WTC11 (cell line): ENCODE measurements around the gene BLNK. TPM values are rescaled to one million over a fixed set of nuclear protein-coding genes. Genes with fewer than 3 reads are reported as not detected.

ENCODE experiments used
- ATAC-seq: fragments of 200-7000 bp; cut with Tn5 transposase; 2 replicates; pipeline ENCODE4 v1.10.0; 2021; ENCODE audit warnings: mild to moderate bottlenecking, moderate library complexity
- CTCF ChIA-PET: fragments of 300-600 bp; sonication (Branson Sonifier 250); formaldehyde crosslinking; loops from one replicate; lab custom pipeline; 2021; ENCODE audit warnings: antibody characterized with exemption; lab: Charles Lee
- POLR2A ChIA-PET: fragments of 350-600 bp; sonication (Branson Sonifier 250); formaldehyde crosslinking; loops from one replicate; lab custom pipeline; 2021; ENCODE audit warnings: antibody characterized with exemption; lab: Charles Lee
- DNase-seq: peaks from one replicate; pipeline ENCODE4 v3.0.0; 2021; ENCODE audit warnings: low spot score
- H3K27ac Mint-ChIP-seq: 2 replicates; pipeline ENCODE4 v1.8.0; 2021; ENCODE audit warnings: mixed read lengths
- H3K27me3 Mint-ChIP-seq: 2 replicates; pipeline ENCODE4 v1.8.0; 2021; ENCODE audit warnings: low read depth, mild to moderate bottlenecking, moderate library complexity, mixed read lengths
- H3K36me3 Mint-ChIP-seq: 2 replicates; pipeline ENCODE4 v1.8.0; 2021; ENCODE audit warnings: mixed read lengths
- H3K4me1 Mint-ChIP-seq: 2 replicates; pipeline ENCODE4 v1.8.0; 2022; ENCODE audit warnings: mixed read lengths
- H3K4me3 Mint-ChIP-seq: 2 replicates; pipeline ENCODE4 v1.8.0; 2021; ENCODE audit warnings: mild to moderate bottlenecking, moderate library complexity, mixed read lengths
- H3K9me3 Mint-ChIP-seq: 2 replicates; pipeline ENCODE4 v1.8.0; 2021; ENCODE audit warnings: mixed read lengths
- CBFB ChIP-seq: sonication (generic); formaldehyde crosslinking; IDR thresholded peaks from 2 replicates; pipeline ENCODE4 v1.8.1; 2022; ENCODE audit warnings: mild to moderate bottlenecking, low read depth, missing genetic modification reagents
- CREB1 ChIP-seq: sonication (generic); formaldehyde crosslinking; IDR thresholded peaks from 2 replicates; pipeline ENCODE4 v1.8.0; 2023; ENCODE audit warnings: mild to moderate bottlenecking, missing genetic modification reagents
- ESRRA ChIP-seq: sonication (generic); formaldehyde crosslinking; IDR thresholded peaks from 2 replicates; pipeline ENCODE4 v1.8.1; 2022; ENCODE audit warnings: mild to moderate bottlenecking, missing genetic modification reagents, borderline replicate concordance
- FOXJ3 ChIP-seq: sonication (generic); formaldehyde crosslinking; IDR thresholded peaks from 2 replicates; pipeline ENCODE4 v1.9.0; 2021; ENCODE audit warnings: missing genetic modification reagents, mild to moderate bottlenecking, borderline replicate concordance
- GTF2I ChIP-seq: fragments of 250-450 bp; sonication (Bioruptor Pico); conservative IDR thresholded peaks from 2 replicates; pipeline ENCODE4 v1.4.0; 2021; ENCODE audit warnings: mild to moderate bottlenecking
- IRF2 ChIP-seq: sonication (generic); formaldehyde crosslinking; IDR thresholded peaks from 2 replicates; pipeline ENCODE4 v1.8.0; 2022; ENCODE audit warnings: low read depth, missing genetic modification reagents, borderline replicate concordance
- JUN ChIP-seq: sonication (generic); formaldehyde crosslinking; IDR thresholded peaks from 2 replicates; pipeline ENCODE4 v1.8.0; 2023; ENCODE audit warnings: mild to moderate bottlenecking, missing genetic modification reagents
- MXD4 ChIP-seq: fragments of 250-450 bp; sonication (Bioruptor Pico); IDR thresholded peaks from 2 replicates; pipeline ENCODE4 v1.8.0; 2021; ENCODE audit warnings: mild to moderate bottlenecking, moderate library complexity, borderline replicate concordance
- NFYB ChIP-seq: sonication (generic); formaldehyde crosslinking; conservative IDR thresholded peaks from 2 replicates; pipeline ENCODE4 v1.8.0; 2022; ENCODE audit warnings: low read depth, missing genetic modification reagents
- NR2C2 ChIP-seq: sonication (generic); formaldehyde crosslinking; IDR thresholded peaks from 2 replicates; pipeline ENCODE4 v1.8.0; 2022; ENCODE audit warnings: mild to moderate bottlenecking, missing genetic modification reagents
- PRRX2 ChIP-seq: fragments of 250-450 bp; sonication (Bioruptor Pico); IDR thresholded peaks from 2 replicates; pipeline ENCODE4 v1.8.0; 2021; ENCODE audit warnings: mild to moderate bottlenecking
- SOX15 ChIP-seq: fragments of 250-450 bp; sonication (Bioruptor Pico); IDR thresholded peaks from 2 replicates; pipeline ENCODE4 v1.9.0; 2021; ENCODE audit warnings: mild to moderate bottlenecking
- TCF7 ChIP-seq: sonication (generic); formaldehyde crosslinking; IDR thresholded peaks from 2 replicates; pipeline ENCODE4 v1.8.0; 2022; ENCODE audit warnings: mild to moderate bottlenecking, low read depth, missing genetic modification reagents, moderate library complexity
- ZNF232 ChIP-seq: sonication (generic); formaldehyde crosslinking; IDR thresholded peaks from 2 replicates; pipeline ENCODE4 v1.8.0; 2022; ENCODE audit warnings: mild to moderate bottlenecking, missing genetic modification reagents
- ZNF317 ChIP-seq: sonication (generic); formaldehyde crosslinking; IDR thresholded peaks from 2 replicates; pipeline ENCODE4 v1.8.1; 2023; ENCODE audit warnings: low read depth, mild to moderate bottlenecking, moderate library complexity, missing genetic modification reagents, borderline replicate concordance
- total RNA-seq: library from RNA; stranded (reverse); gene quantifications from 3 replicates; pipeline ENCODE4 v1.2.3, GENCODE V29; 2021
- TF ChIP-seq, protein P1 (sequence below): fragments of 250-450 bp; sonication (Bioruptor Pico); IDR thresholded peaks from 2 replicates; pipeline ENCODE4 v1.9.0; 2021; ENCODE audit warnings: mild to moderate bottlenecking, borderline replicate concordance
- TF ChIP-seq, protein P2 (sequence below): fragments of 250-450 bp; sonication (Bioruptor Pico); IDR thresholded peaks from 2 replicates; pipeline ENCODE4 v1.9.0; 2021; ENCODE audit warnings: moderate library complexity, mild to moderate bottlenecking, inconsistent platforms, borderline replicate concordance
- TF ChIP-seq, protein P3 (sequence below): fragments of 250-450 bp; sonication (Bioruptor Pico); IDR thresholded peaks from 2 replicates; pipeline ENCODE4 v2.1.2; 2022; ENCODE audit warnings: mild to moderate bottlenecking, moderate library complexity
- TF ChIP-seq, protein P4 (sequence below): sonication (generic); formaldehyde crosslinking; IDR thresholded peaks from 2 replicates; pipeline ENCODE4 v1.8.1; 2022; ENCODE audit warnings: missing genetic modification reagents, borderline replicate concordance
- TF ChIP-seq, protein P5 (sequence below): fragments of 250-450 bp; sonication (Bioruptor Pico); IDR thresholded peaks from 2 replicates; pipeline ENCODE4 v1.9.0; 2021; ENCODE audit warnings: mild to moderate bottlenecking

Gene BLNK
- total RNA-seq, 1 experiment from 2014 or later, result not detected

DNA sequence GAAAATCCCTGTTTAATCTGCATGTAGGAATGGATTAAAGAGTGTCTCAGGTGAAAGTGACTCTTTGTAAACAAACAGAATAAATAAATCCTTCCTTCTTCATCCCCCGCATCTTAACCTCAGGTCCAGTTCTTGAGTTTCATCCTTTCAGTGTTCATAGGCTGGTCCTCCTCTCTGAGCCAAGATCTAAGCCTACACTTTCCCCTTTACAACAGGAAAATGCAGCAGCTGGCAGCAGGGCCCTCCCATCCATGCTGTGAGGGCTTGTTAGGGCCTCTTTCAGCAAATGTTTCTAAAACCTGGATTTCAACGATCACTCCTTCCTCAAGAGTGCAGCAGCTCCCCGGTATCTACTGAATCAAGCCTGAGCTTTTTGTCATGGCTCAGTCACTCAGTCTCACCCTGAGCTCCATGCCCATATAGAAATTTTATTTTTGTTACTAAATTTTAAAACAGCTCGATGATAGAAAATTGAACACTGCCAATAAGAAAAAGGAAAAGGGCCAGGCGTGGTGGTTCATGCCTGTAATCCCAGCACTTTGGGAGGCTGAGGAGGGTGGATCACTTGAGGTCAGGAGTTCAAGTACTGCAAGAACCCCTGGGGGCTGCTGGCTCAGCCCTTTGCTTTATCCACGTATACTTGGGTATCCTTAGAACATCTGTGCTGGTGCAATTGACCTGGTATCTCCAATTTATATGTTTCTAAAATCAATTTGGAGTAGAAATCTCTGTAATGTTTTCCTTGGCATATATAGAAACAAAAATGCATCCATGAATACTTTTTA, 15.6 kb downstream of the BLNK start (continued):
- TF ChIP-seq, protein P1, sequence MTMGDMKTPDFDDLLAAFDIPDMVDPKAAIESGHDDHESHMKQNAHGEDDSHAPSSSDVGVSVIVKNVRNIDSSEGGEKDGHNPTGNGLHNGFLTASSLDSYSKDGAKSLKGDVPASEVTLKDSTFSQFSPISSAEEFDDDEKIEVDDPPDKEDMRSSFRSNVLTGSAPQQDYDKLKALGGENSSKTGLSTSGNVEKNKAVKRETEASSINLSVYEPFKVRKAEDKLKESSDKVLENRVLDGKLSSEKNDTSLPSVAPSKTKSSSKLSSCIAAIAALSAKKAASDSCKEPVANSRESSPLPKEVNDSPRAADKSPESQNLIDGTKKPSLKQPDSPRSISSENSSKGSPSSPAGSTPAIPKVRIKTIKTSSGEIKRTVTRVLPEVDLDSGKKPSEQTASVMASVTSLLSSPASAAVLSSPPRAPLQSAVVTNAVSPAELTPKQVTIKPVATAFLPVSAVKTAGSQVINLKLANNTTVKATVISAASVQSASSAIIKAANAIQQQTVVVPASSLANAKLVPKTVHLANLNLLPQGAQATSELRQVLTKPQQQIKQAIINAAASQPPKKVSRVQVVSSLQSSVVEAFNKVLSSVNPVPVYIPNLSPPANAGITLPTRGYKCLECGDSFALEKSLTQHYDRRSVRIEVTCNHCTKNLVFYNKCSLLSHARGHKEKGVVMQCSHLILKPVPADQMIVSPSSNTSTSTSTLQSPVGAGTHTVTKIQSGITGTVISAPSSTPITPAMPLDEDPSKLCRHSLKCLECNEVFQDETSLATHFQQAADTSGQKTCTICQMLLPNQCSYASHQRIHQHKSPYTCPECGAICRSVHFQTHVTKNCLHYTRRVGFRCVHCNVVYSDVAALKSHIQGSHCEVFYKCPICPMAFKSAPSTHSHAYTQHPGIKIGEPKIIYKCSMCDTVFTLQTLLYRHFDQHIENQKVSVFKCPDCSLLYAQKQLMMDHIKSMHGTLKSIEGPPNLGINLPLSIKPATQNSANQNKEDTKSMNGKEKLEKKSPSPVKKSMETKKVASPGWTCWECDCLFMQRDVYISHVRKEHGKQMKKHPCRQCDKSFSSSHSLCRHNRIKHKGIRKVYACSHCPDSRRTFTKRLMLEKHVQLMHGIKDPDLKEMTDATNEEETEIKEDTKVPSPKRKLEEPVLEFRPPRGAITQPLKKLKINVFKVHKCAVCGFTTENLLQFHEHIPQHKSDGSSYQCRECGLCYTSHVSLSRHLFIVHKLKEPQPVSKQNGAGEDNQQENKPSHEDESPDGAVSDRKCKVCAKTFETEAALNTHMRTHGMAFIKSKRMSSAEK (CRISPR knock-in tag), result no peak
- TF ChIP-seq, protein P2, sequence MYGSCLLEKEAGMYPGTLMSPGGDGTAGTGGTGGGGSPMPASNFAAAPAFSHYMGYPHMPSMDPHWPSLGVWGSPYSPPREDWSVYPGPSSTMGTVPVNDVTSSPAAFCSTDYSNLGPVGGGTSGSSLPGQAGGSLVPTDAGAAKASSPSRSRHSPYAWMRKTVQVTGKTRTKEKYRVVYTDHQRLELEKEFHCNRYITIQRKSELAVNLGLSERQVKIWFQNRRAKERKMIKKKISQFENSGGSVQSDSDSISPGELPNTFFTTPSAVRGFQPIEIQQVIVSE (CRISPR knock-in tag), result no peak
- TF ChIP-seq, protein P3, sequence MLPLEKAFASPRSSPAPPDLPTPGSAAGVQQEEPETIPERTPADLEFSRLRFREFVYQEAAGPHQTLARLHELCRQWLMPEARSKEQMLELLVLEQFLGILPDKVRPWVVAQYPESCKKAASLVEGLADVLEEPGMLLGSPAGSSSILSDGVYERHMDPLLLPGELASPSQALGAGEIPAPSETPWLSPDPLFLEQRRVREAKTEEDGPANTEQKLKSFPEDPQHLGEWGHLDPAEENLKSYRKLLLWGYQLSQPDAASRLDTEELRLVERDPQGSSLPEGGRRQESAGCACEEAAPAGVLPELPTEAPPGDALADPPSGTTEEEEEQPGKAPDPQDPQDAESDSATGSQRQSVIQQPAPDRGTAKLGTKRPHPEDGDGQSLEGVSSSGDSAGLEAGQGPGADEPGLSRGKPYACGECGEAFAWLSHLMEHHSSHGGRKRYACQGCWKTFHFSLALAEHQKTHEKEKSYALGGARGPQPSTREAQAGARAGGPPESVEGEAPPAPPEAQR (CRISPR knock-in tag), result no peak
- TF ChIP-seq ESRRA (CRISPR knock-in tag), result no peak

DNA sequence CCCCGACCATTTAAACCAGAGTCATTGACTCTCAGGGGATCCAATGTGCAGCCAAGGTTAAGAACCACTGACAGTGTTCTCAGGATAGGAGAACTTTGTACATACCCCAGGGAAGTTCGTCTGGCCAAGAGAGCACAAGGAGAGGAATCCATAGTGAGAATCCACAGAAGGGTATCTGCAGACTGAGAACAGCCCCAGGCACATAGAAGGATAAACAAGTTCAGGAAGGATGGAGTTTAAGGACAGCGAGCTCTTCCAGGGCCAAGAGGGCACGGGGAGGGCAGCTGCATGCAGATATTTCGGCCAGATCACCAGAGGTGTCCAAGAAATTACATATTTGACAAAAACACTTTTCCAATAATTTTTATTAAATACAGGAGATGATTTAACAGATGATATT, 16.4 kb downstream of the BLNK start:
- ATAC-seq, result no peak
- Mint-ChIP-seq H3K36me3 (no peaks in the 10 kb centered on the region), H3K9me3 (no peaks in the 10 kb centered on the region), H3K27ac (no peak overlapping the region), H3K4me1 (peaks cover 20% of the 10 kb centered on the region), H3K27me3 (no peaks in the 10 kb centered on the region), H3K4me3 (no peak overlapping the region)
- CTCF ChIA-PET, result interaction anchor here (0.8 to 1.7 kb wide), 3 partner anchors 26 to 238 kb away, joined by 3 to 12 read pairs (median 3); no protein-coding TSS in a partner anchor
- POLR2A ChIA-PET, result no interaction called here
- TF ChIP-seq GTF2I (CRISPR knock-in tag) (no peak), NFYB (CRISPR knock-in tag) (no peak), TCF7 (CRISPR knock-in tag) (no peak), IRF2 (CRISPR knock-in tag) (no peak), MXD4 (CRISPR knock-in tag) (no peak), SOX15 (no peak), ESRRA (CRISPR knock-in tag) (no peak), FOXJ3 (CRISPR knock-in tag) (no peak), PRRX2 (CRISPR knock-in tag) (no peak), NR2C2 (CRISPR knock-in tag) (no peak), JUN (no peak), CBFB (CRISPR knock-in tag) (no peak), ZNF232 (no peak), CREB1 (CRISPR knock-in tag) (no peak), ZNF317 (no peak)
- TF ChIP-seq, protein P4, sequence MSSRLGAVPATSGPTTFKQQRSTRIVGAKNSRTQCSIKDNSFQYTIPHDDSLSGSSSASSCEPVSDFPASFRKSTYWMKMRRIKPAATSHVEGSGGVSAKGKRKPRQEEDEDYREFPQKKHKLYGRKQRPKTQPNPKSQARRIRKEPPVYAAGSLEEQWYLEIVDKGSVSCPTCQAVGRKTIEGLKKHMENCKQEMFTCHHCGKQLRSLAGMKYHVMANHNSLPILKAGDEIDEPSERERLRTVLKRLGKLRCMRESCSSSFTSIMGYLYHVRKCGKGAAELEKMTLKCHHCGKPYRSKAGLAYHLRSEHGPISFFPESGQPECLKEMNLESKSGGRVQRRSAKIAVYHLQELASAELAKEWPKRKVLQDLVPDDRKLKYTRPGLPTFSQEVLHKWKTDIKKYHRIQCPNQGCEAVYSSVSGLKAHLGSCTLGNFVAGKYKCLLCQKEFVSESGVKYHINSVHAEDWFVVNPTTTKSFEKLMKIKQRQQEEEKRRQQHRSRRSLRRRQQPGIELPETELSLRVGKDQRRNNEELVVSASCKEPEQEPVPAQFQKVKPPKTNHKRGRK (CRISPR knock-in tag), result no peak
- TF ChIP-seq, protein P2 (CRISPR knock-in tag), result no peak
- TF ChIP-seq, protein P5, sequence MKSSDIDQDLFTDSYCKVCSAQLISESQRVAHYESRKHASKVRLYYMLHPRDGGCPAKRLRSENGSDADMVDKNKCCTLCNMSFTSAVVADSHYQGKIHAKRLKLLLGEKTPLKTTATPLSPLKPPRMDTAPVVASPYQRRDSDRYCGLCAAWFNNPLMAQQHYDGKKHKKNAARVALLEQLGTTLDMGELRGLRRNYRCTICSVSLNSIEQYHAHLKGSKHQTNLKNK (CRISPR knock-in tag), result no peak
- no peak for DNase-seq
